Omental fat pad (tissue), 4 donors: ENCODE results near the gene MUC2. TPM values are rescaled to one million over a fixed set of nuclear protein-coding genes. Genes with fewer than 3 reads are reported as not detected.

Source experiments
- ATAC-seq: fragments of 150-250 bp; one replicate; pipeline ENCODE4 v1.9.1; 2016; ENCODE audit warnings: mild to moderate bottlenecking, moderate library complexity; ENCODE audit not compliant: low FRiP score
- DNase-seq: peaks from one replicate; pipeline ENCODE4 v3.0.0-alpha.2; 2019; ENCODE audit warnings: low spot score
- total RNA-seq, 4 donors: library from RNA; depleted of rRNA; stranded (reverse); fragments of >200 nt; gene quantifications; one replicate each; pipeline ENCODE4 v1.1.0, GENCODE V29; 2016
- TF ChIP-seq, protein P1 (sequence below), 3 donors: fragments of 450-650 bp; IDR thresholded peaks; one replicate each; pipeline ENCODE4 v1.5.1; 2016 to 2017; ENCODE audit warnings: antibody characterized with exemption in 3 of 3, mild to moderate bottlenecking in 3 of 3, moderate library complexity in 2 of 3

The MUC2 gene
- total RNA-seq, 4 donors from 2014 or later = not detected

GRCh38 chr11:1057806-1058205, 16.9 kb upstream of the MUC2 start:
- TF ChIP-seq, protein P1, sequence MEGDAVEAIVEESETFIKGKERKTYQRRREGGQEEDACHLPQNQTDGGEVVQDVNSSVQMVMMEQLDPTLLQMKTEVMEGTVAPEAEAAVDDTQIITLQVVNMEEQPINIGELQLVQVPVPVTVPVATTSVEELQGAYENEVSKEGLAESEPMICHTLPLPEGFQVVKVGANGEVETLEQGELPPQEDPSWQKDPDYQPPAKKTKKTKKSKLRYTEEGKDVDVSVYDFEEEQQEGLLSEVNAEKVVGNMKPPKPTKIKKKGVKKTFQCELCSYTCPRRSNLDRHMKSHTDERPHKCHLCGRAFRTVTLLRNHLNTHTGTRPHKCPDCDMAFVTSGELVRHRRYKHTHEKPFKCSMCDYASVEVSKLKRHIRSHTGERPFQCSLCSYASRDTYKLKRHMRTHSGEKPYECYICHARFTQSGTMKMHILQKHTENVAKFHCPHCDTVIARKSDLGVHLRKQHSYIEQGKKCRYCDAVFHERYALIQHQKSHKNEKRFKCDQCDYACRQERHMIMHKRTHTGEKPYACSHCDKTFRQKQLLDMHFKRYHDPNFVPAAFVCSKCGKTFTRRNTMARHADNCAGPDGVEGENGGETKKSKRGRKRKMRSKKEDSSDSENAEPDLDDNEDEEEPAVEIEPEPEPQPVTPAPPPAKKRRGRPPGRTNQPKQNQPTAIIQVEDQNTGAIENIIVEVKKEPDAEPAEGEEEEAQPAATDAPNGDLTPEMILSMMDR (IDR thresholded peaks at IDR 0.05) = no peak
- DNase-seq (no peak), ATAC-seq (no peak)

GRCh38 chr11:1059759-1060158, 14.9 kb upstream of the MUC2 start:
- DNase-seq (no peak), ATAC-seq (no peak)
- TF ChIP-seq, protein P1 (IDR thresholded peaks at IDR 0.05) = no peak

DNA sequence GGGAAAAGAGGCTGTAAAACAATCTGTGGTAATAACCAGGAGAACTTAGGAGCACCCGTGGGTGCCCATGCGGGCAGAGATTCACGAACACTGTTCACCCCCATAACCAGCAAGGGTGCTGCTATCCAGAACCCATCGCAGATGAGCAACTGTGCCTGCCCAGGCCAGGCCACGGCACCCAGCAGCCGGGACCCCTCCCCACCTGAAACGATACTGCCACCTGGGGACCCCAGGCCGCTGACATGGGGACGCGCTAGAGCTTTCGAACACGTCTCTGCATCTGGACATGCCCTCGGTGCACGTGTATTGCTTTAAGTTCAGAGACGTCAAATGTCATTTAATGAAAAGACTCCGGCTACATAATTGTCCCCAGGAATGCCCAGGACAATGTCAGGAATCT, 14.3 kb upstream of the MUC2 start:
- no peak for DNase-seq
- no peak for ATAC-seq
- TF ChIP-seq, protein P1 (IDR thresholded peaks at IDR 0.05) = no peak

DNA sequence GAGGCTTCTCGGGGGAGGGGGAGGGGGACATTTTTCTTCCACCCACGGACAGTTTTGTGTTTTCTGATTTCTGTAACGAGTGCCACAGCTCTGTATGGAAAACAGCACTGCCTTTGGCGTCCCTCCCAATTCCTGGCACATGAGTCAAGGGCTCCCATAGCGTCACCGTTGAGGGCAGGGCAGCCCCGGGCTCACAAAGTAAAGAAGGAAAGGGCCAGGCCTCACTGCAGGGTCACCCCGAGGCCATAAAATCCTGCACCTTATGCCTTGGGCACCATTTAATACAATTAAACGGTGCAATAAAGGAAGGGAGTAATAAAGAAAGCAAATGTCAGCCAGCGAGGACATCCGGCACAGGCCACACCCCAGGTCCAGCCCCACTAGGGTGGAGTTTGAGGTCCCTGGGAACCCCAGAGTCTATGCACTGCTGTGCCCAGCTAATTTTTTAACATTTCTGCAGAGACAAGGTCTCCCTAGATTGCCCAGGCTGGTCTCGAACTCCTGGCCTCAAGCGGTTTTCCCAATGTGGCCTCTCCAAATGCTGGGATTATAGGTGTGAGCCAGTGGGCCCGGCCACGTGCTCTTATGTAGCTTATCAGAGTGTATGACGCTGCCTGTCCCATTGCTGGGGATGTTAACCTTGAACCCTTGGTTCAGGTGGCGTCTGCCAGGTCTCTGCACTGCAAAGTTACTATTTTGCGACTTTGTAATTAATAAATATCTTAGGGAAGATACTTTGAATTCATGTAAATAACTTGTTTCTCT, 13.6 kb upstream of the MUC2 start:
- ATAC-seq = no peak
- TF ChIP-seq, protein P1 (IDR thresholded peaks at IDR 0.05) = no peak
- no peak for DNase-seq

GRCh38 chr11:1062075-1062820, 12.4 kb upstream of the MUC2 start:
- ATAC-seq (no peak), DNase-seq (no peak)
- TF ChIP-seq, protein P1 (IDR thresholded peaks at IDR 0.05) = no peak

- TF ChIP-seq, protein P1 (IDR thresholded peaks at IDR 0.05) = no peak
- no peak for DNase-seq
- ATAC-seq = no peak
Observed at GRCh38 chr11:1064167-1064566, 10.5 kb upstream of the MUC2 start.
